ENCODE results near the gene AUTS2. TPM values are rescaled to one million over a fixed set of nuclear protein-coding genes. Genes with fewer than 3 reads are reported as not detected.
"Not testable (repeated sequence)": the region's sequence is repeated elsewhere in the genome, so short reads cannot be mapped to it uniquely, and the experiment has no call there.

The AUTS2 gene
- polyA plus RNA-seq, 1 donor (not counting 4 experiments of a cell fraction or from before 2014, with no cell fraction given): 4.7 TPM

- dilution Hi-C loops (cut with MboI; ENCODE audit: extremely low pct_ligation_motif_present, low sequenced_read_pairs): no loop called here
- Histone ChIP-seq H3K9me1 (ENCODE audit: control insufficient read depth, extremely low read depth, insufficient read depth, low read length) (no peaks in the 10 kb centered on the region), H3K27ac (ENCODE audit: control insufficient read depth, insufficient read depth, low read length) (no peak overlapping the region), H3K36me3 (ENCODE audit: control insufficient read depth in 2 of 2, extremely low read depth in 1 of 2, insufficient read depth in 2 of 2, low read length in 2 of 2) (no peaks in the 10 kb centered on the region), H3K4me3 (ENCODE audit: control insufficient read depth in 2 of 3, extremely low read depth in 1 of 3, insufficient read depth in 2 of 3, low read depth in 1 of 3, low read length in 3 of 3) (no peak overlapping the region), H3K4me1 (ENCODE audit: control insufficient read depth, extremely low read depth, insufficient read depth, low read length) (no peaks in the 10 kb centered on the region), H3K79me2 (ENCODE audit: control insufficient read depth, insufficient read depth, low read length) (no peaks in the 10 kb centered on the region), H4K20me1 (ENCODE audit: control insufficient read depth, extremely low read depth, insufficient read depth, low read length) (no peaks in the 10 kb centered on the region), H3K9me3 (ENCODE audit: control insufficient read depth, low read depth, low read length) (no peaks in the 10 kb centered on the region), H3K4me2 (ENCODE audit: control insufficient read depth, extremely low read depth, insufficient read depth, low read depth, low read length) (no peak overlapping the region), H3K9ac (ENCODE audit: control insufficient read depth, extremely low read depth, insufficient read depth, low read length) (no peak overlapping the region), H3K27me3 (ENCODE audit: control insufficient read depth, extremely low read depth, insufficient read depth, low read length) (no peaks in the 10 kb centered on the region), H2AFZ (ENCODE audit: control insufficient read depth, low read length) (peak overlapping the region; percentile 28)
- no peak for DNase-seq (ENCODE audit: low read depth, low spot score)
- TF ChIP-seq EZH2 (IDR thresholded peaks at IDR 0.05; ENCODE audit: low read length) (no peak), CTCF (optimal IDR thresholded peaks at IDR 0.05 in 1 of 3, IDR thresholded peaks at IDR 0.05 in 1 of 3, conservative IDR thresholded peaks at IDR 0.05 in 1 of 3; ENCODE audit: extremely low read depth in 1 of 3, insufficient read depth in 2 of 3, low read length in 3 of 3) (no peak)
- no peak for FAIRE-seq
These were observed 183.2 kb downstream of the AUTS2 start for GRCh38 chr7:69781412-69781846.

GRCh38 chr7:69782917-69783684, 184.8 kb downstream of the AUTS2 start:
- no peaks in the 10 kb centered on the region for H3K9me1 ChIP-seq (ENCODE audit: control insufficient read depth, extremely low read depth, insufficient read depth, low read length)
- dilution Hi-C loops (cut with MboI; ENCODE audit: extremely low pct_ligation_motif_present, low sequenced_read_pairs): no loop called here
- no peaks in the 10 kb centered on the region for H3K36me3 ChIP-seq (ENCODE audit: control insufficient read depth in 2 of 2, extremely low read depth in 1 of 2, insufficient read depth in 2 of 2, low read length in 2 of 2)
- no peak overlapping the region for H3K4me3 ChIP-seq (ENCODE audit: control insufficient read depth in 2 of 3, extremely low read depth in 1 of 3, insufficient read depth in 2 of 3, low read depth in 1 of 3, low read length in 3 of 3)
- no peak for DNase-seq (ENCODE audit: low read depth, low spot score)
- H3K4me1 ChIP-seq (ENCODE audit: control insufficient read depth, extremely low read depth, insufficient read depth, low read length): no peaks in the 10 kb centered on the region
- no peaks in the 10 kb centered on the region for H4K20me1 ChIP-seq (ENCODE audit: control insufficient read depth, extremely low read depth, insufficient read depth, low read length)
- H3K4me2 ChIP-seq (ENCODE audit: control insufficient read depth, extremely low read depth, insufficient read depth, low read depth, low read length): no peak overlapping the region
- H3K79me2 ChIP-seq (ENCODE audit: control insufficient read depth, insufficient read depth, low read length): no peaks in the 10 kb centered on the region
- no peaks in the 10 kb centered on the region for H3K9me3 ChIP-seq (ENCODE audit: control insufficient read depth, low read depth, low read length)
- H3K9ac ChIP-seq (ENCODE audit: control insufficient read depth, extremely low read depth, insufficient read depth, low read length): no peak overlapping the region
- FAIRE-seq: peak; percentile 76
- no peaks in the 10 kb centered on the region for H3K27me3 ChIP-seq (ENCODE audit: control insufficient read depth, extremely low read depth, insufficient read depth, low read length)
- no peak overlapping the region for H2AFZ ChIP-seq (ENCODE audit: control insufficient read depth, low read length)
- TF ChIP-seq CTCF (optimal IDR thresholded peaks at IDR 0.05 in 1 of 3, IDR thresholded peaks at IDR 0.05 in 1 of 3, conservative IDR thresholded peaks at IDR 0.05 in 1 of 3; ENCODE audit: extremely low read depth in 1 of 3, insufficient read depth in 2 of 3, low read length in 3 of 3) (no peak), EZH2 (IDR thresholded peaks at IDR 0.05; ENCODE audit: low read length) (no peak)
- no peak overlapping the region for H3K27ac ChIP-seq (ENCODE audit: control insufficient read depth, insufficient read depth, low read length)

GRCh38 chr7:69786130-69786529, 187.9 kb downstream of the AUTS2 start:
- H2AFZ ChIP-seq (ENCODE audit: control insufficient read depth, low read length); H3K4me2 ChIP-seq (ENCODE audit: control insufficient read depth, extremely low read depth, insufficient read depth, low read depth, low read length); H3K9ac ChIP-seq (ENCODE audit: control insufficient read depth, extremely low read depth, insufficient read depth, low read length); H3K4me1 ChIP-seq (ENCODE audit: control insufficient read depth, extremely low read depth, insufficient read depth, low read length); H3K27ac ChIP-seq (ENCODE audit: control insufficient read depth, insufficient read depth, low read length); dilution Hi-C loops (cut with MboI; ENCODE audit: extremely low pct_ligation_motif_present, low sequenced_read_pairs); H3K79me2 ChIP-seq (ENCODE audit: control insufficient read depth, insufficient read depth, low read length); H3K4me3 ChIP-seq (ENCODE audit: control insufficient read depth in 2 of 3, extremely low read depth in 1 of 3, insufficient read depth in 2 of 3, low read depth in 1 of 3, low read length in 3 of 3); DNase-seq (ENCODE audit: low read depth, low spot score); FAIRE-seq; H3K9me1 ChIP-seq (ENCODE audit: control insufficient read depth, extremely low read depth, insufficient read depth, low read length); H3K36me3 ChIP-seq (ENCODE audit: control insufficient read depth in 2 of 2, extremely low read depth in 1 of 2, insufficient read depth in 2 of 2, low read length in 2 of 2); H4K20me1 ChIP-seq (ENCODE audit: control insufficient read depth, extremely low read depth, insufficient read depth, low read length); H3K9me3 ChIP-seq (ENCODE audit: control insufficient read depth, low read depth, low read length); H3K27me3 ChIP-seq (ENCODE audit: control insufficient read depth, extremely low read depth, insufficient read depth, low read length): not testable (repeated sequence)
